PC-9 (cell line): ENCODE data around the gene GRM8.
A peak's percentile ranks its signal among the peaks of the same experiment; 100 is the strongest.

Experiments used
- EZH2 ChIP-seq: fragments of 200-600 bp; sonication (generic); IDR thresholded peaks from 2 replicates; pipeline ENCODE4 v1.8.0; 2017; ENCODE audit warnings: antibody characterized with exemption, low read depth
- TF ChIP-seq, protein P1 (sequence below): fragments of 200-600 bp; sonication (generic); conservative IDR thresholded peaks from 2 replicates; pipeline ENCODE4 v1.6.1; 2017; ENCODE audit warnings: mixed run types, antibody characterized with exemption, mild to moderate bottlenecking, moderate library complexity

DNA sequence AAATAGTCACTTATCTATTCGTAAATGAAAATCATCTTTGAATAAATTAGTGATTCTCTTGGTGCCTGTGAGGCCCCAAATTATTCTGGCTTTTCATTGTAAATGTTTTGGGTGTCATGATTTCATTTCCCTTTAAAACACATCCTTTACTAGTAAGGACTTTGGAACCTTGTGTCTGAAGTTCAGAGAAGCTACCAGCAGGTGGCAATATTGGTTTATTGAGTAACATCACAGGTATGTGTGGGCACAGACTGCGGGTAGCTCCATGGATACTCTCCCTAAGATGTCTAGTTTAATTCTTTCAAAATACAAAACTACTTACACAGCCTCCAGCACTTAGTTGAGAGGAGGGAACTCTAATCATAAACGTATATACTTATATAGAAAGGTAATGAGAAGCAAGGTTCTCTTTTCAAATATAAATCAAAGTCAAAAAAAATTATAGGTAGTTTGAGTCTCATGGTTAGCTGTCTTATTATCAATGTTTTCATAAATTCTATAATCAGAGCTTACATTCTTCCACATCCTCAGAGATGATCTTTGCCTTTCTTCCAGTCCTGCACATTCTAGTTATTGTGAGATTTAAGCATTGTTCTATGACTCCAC is 449.6 kb downstream of the GRM8 start:
- TF ChIP-seq, protein P1, sequence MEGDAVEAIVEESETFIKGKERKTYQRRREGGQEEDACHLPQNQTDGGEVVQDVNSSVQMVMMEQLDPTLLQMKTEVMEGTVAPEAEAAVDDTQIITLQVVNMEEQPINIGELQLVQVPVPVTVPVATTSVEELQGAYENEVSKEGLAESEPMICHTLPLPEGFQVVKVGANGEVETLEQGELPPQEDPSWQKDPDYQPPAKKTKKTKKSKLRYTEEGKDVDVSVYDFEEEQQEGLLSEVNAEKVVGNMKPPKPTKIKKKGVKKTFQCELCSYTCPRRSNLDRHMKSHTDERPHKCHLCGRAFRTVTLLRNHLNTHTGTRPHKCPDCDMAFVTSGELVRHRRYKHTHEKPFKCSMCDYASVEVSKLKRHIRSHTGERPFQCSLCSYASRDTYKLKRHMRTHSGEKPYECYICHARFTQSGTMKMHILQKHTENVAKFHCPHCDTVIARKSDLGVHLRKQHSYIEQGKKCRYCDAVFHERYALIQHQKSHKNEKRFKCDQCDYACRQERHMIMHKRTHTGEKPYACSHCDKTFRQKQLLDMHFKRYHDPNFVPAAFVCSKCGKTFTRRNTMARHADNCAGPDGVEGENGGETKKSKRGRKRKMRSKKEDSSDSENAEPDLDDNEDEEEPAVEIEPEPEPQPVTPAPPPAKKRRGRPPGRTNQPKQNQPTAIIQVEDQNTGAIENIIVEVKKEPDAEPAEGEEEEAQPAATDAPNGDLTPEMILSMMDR = peak; percentile 87
- no peak for TF ChIP-seq EZH2
